ENCODE data around the gene NUAK2. TPM values are rescaled to one million over a fixed set of nuclear protein-coding genes. Genes with fewer than 3 reads are reported as not detected.

Gene NUAK2
- total and polyA plus RNA-seq, 4 donors, result 1.3 to 2.4 (median 2.1) TPM

- no peaks in the 10 kb centered on the region for H3K27me3 ChIP-seq (ENCODE audit: control insufficient read depth in 4 of 4, insufficient read depth in 4 of 4, low read length in 3 of 4)
- DNase-seq (ENCODE audit: low spot score), result no peak
- no peak overlapping the region for H3K4me3 ChIP-seq (ENCODE audit: low read depth in 1 of 3, low read length in 3 of 3)
- H3K9me3 ChIP-seq (ENCODE audit: control insufficient read depth in 4 of 4, low read length in 3 of 4), result no peaks in the 10 kb centered on the region
- WGBS, result 77% methylated on average over 7 of the region's 7 CpGs
- no peak overlapping the region for H3K9ac ChIP-seq (ENCODE audit: low read depth in 1 of 2, low read length in 2 of 2)
- H3K27ac ChIP-seq (ENCODE audit: low read depth in 1 of 2, low read length in 2 of 2), result no peak overlapping the region
- H3K4me1 ChIP-seq (ENCODE audit: control insufficient read depth in 4 of 4, insufficient read depth in 4 of 4, low read length in 3 of 4), result peaks cover 0 to 3% (median under 1%) of the 10 kb centered on the region in 4 donors
- H3K36me3 ChIP-seq (ENCODE audit: control insufficient read depth in 4 of 4, insufficient read depth in 3 of 4, low read depth in 1 of 4, low read length in 3 of 4), result peaks cover 18 to 54% (median 43%) of the 10 kb centered on the region in 4 donors
- TF ChIP-seq FOXA1 (IDR thresholded peaks at IDR 0.05) (peak; percentile 40), SP1 (IDR thresholded peaks at IDR 0.05) (peak; percentile 64), YY1 (IDR thresholded peaks at IDR 0.05) (peak; percentile 48), HNF4A (conservative IDR thresholded peaks at IDR 0.05) (peak; percentile 98), MAX (IDR thresholded peaks at IDR 0.05) (no peak), RAD21 (IDR thresholded peaks at IDR 0.05) (no peak), ATF3 (IDR thresholded peaks at IDR 0.05) (no peak), NR2F2 (IDR thresholded peaks at IDR 0.05) (peak; percentile 85), TAF1 (conservative IDR thresholded peaks at IDR 0.05) (no peak), RXRA (IDR thresholded peaks at IDR 0.05) (peak; percentile 94 to 97), ZBTB33 (IDR thresholded peaks at IDR 0.05) (no peak), REST (IDR thresholded peaks at IDR 0.05) (no peak), HNF4G (IDR thresholded peaks at IDR 0.05) (peak; percentile 87), JUND (IDR thresholded peaks at IDR 0.05) (peak; percentile 31 to 48)
These were observed 14.5 kb downstream of the NUAK2 start for GRCh38 chr1:205306929-205307566.

- Histone ChIP-seq H3K27me3 (ENCODE audit: control insufficient read depth in 4 of 4, insufficient read depth in 4 of 4, low read length in 3 of 4) (no peaks in the 10 kb centered on the region), H3K27ac (ENCODE audit: low read depth in 1 of 2, low read length in 2 of 2) (no peak overlapping the region), H3K9ac (ENCODE audit: low read depth in 1 of 2, low read length in 2 of 2) (no peak overlapping the region), H3K9me3 (ENCODE audit: control insufficient read depth in 4 of 4, low read length in 3 of 4) (no peaks in the 10 kb centered on the region), H3K36me3 (ENCODE audit: control insufficient read depth in 4 of 4, insufficient read depth in 3 of 4, low read depth in 1 of 4, low read length in 3 of 4) (peaks cover 18 to 44% (median 41%) of the 10 kb centered on the region in 4 donors), H3K4me3 (ENCODE audit: low read depth in 1 of 3, low read length in 3 of 3) (no peak overlapping the region), H3K4me1 (ENCODE audit: control insufficient read depth in 4 of 4, insufficient read depth in 4 of 4, low read length in 3 of 4) (peaks cover 0 to 3% (median under 1%) of the 10 kb centered on the region in 4 donors)
- TF ChIP-seq REST (IDR thresholded peaks at IDR 0.05) (no peak), NR2F2 (IDR thresholded peaks at IDR 0.05) (no peak)
- no peak for DNase-seq (ENCODE audit: low spot score)
- 98% methylated on average over 1 of the region's 1 CpG for WGBS
These were observed 16.9 kb downstream of the NUAK2 start for GRCh38 chr1:205304695-205305070.
